K562 (cell line): Measurements from ENCODE around the gene MLH3. TPM values are rescaled to one million over a fixed set of nuclear protein-coding genes. Genes with fewer than 3 reads are reported as not detected.

Source experiments
- ATAC-seq: fragments of 200-7000 bp; cut with Tn5 transposase; 3 replicates; pipeline ENCODE4 v1.9.1; 2020; ENCODE audit warnings: moderate library complexity
- BruUV-seq: library from RNA; stranded (reverse); fragments of 400-500 nt; replicated peaks from 2 replicates; lab custom pipeline; 2021; lab: Mats Ljungman, UMichigan
- CTCF ChIA-PET: fragments of 300-600 bp; formaldehyde crosslinking; extraction: SDS; loops from one replicate; lab custom pipeline; 2021; ENCODE audit warnings: low intra/inter-chr PET ratio; lab: Yijun Ruan, JAX
- POLR2A ChIA-PET: fragments of 300-600, 350-650 bp; sonication (Branson Sonifier 250); formaldehyde crosslinking; extraction: SDS; loops from one replicate; lab custom pipeline; 2021; ENCODE audit warnings: antibody characterized with exemption, inconsistent platforms; lab: Yijun Ruan, JAX
- DNase-seq, 4 experiments: peaks; one replicate each; pipeline versions ENCODE4 v3.0.0 to v3.0.0-alpha.2; 2011 to 2018; ENCODE audit warnings: low spot score in 3 of 4, mixed read lengths in 3 of 4; ENCODE audit errors: extremely low read depth in 1 of 4
- FAIRE-seq: peaks from 2 replicates; lab custom pipeline; 2011; peaks lifted over from hg19 to GRCh38; lab: Jason Lieb, UNC
- H2AFZ ChIP-seq: 2 replicates; pipeline ENCODE4 v1.6.0; 2011; ENCODE audit warnings: low read depth, low read length, control low read depth, inconsistent platforms
- H3K27ac ChIP-seq: fragments of 200-600 bp; 3 replicates; pipeline ENCODE4 v1.8.0; 2011; ENCODE audit warnings: low read depth, mild to moderate bottlenecking, control low read depth, inconsistent platforms, low read length, moderate library complexity, mixed read lengths; ENCODE audit errors: extremely low read depth
- H3K27me3 ChIP-seq, 2 experiments: fragments of 300-600 bp in 1 of 2; 2 replicates in 1 of 2; 3 replicates in 1 of 2; pipeline versions ENCODE4 v1.6.0 to v1.8.0; 2011; ENCODE audit warnings: inconsistent platforms in 2 of 2, low read length in 2 of 2, mild to moderate bottlenecking in 1 of 2, mixed read lengths in 1 of 2, moderate library complexity in 1 of 2; ENCODE audit not compliant: control insufficient read depth in 2 of 2, insufficient read depth in 2 of 2
- H3K36me3 ChIP-seq: fragments of 300-600 bp; 3 replicates; pipeline ENCODE4 v1.8.0; 2011; ENCODE audit warnings: mild to moderate bottlenecking, low read length, inconsistent platforms; ENCODE audit not compliant: control insufficient read depth, insufficient read depth
- H3K4me1 ChIP-seq, 2 experiments: fragments of 200-600 bp in 1 of 2; replicated peaks in 1 of 2; 2 replicates in 1 of 2; 3 replicates in 1 of 2; pipeline versions ENCODE4 v1.5.1 to v1.8.0; 2011; ENCODE audit warnings: inconsistent platforms in 2 of 2, low read length in 2 of 2, mild to moderate bottlenecking in 1 of 2, mixed read lengths in 1 of 2, moderate library complexity in 1 of 2; ENCODE audit not compliant: control insufficient read depth in 2 of 2, insufficient read depth in 2 of 2
- H3K4me2 ChIP-seq: 2 replicates; pipeline ENCODE4 v1.6.1; 2011; ENCODE audit warnings: low read length, control low read depth, inconsistent platforms, mixed read lengths; ENCODE audit not compliant: insufficient read depth
- H3K4me3 ChIP-seq: fragments of 200-600 bp; sonication (generic), shearing (Covaris generic); 2 replicates; pipeline ENCODE4 v1.5.1; 2016; ENCODE audit warnings: control low read depth, inconsistent platforms
- H3K79me2 ChIP-seq: fragments of 200-600 bp; 3 replicates; pipeline ENCODE4 v1.8.0; 2011; ENCODE audit warnings: low read length, inconsistent platforms; ENCODE audit not compliant: control insufficient read depth, insufficient read depth
- H3K9ac ChIP-seq, 2 experiments: 2 replicates each; pipeline versions ENCODE4 v1.6.0 to v1.6.1; 2011; ENCODE audit warnings: low read depth in 2 of 2, low read length in 2 of 2, control low read depth in 1 of 2, inconsistent platforms in 1 of 2, mild to moderate bottlenecking in 1 of 2, mixed read lengths in 1 of 2; ENCODE audit not compliant: insufficient read depth in 1 of 2
- H3K9me1 ChIP-seq: one replicate; pipeline ENCODE4 v1.6.0; 2011; ENCODE audit warnings: inconsistent platforms, mild to moderate bottlenecking, low read length, moderate library complexity; ENCODE audit not compliant: control insufficient read depth, insufficient read depth
- H3K9me3 ChIP-seq: replicated peaks from 2 replicates; pipeline ENCODE4 v1.5.1; 2011; ENCODE audit warnings: low read depth, low read length, inconsistent platforms; ENCODE audit not compliant: control insufficient read depth, insufficient read depth
- H4K20me1 ChIP-seq: replicated peaks from 2 replicates; pipeline ENCODE4 v1.6.1; 2011; ENCODE audit warnings: low read length, inconsistent platforms, mixed read lengths; ENCODE audit not compliant: control insufficient read depth, insufficient read depth
- FOXO4 ChIP-seq: fragments of 450-650 bp; formaldehyde crosslinking; IDR thresholded peaks from 2 replicates; pipeline ENCODE4 v1.4.0; 2020; ENCODE audit warnings: mild to moderate bottlenecking, moderate library complexity
- HMG20B ChIP-seq: fragments of 250-450 bp; sonication (Bioruptor Pico); IDR thresholded peaks from 2 replicates; pipeline ENCODE4 v1.5.0; 2021; ENCODE audit warnings: mild to moderate bottlenecking
- MCM7 ChIP-seq, 2 experiments: fragments of 450-650 bp; IDR thresholded peaks; 2 replicates each; pipeline ENCODE4 v1.6.1; 2016 to 2018
- PML ChIP-seq: IDR thresholded peaks from 2 replicates; pipeline ENCODE4 v1.6.1; 2012; ENCODE audit warnings: low read length, inconsistent platforms
- RBFOX2 ChIP-seq: fragments of 200-400 bp; formaldehyde crosslinking; IDR thresholded peaks from 2 replicates; pipeline ENCODE4 v1.6.1; 2017; ENCODE audit warnings: low read depth, mild to moderate bottlenecking, low read length, moderate library complexity
- SMARCB1 ChIP-seq: IDR thresholded peaks from 2 replicates; pipeline ENCODE4 v1.6.1; 2011; ENCODE audit warnings: improper control_type of control experiment, low read depth; ENCODE audit not compliant: insufficient read length
- STAG1 ChIP-seq: sonication (generic); formaldehyde crosslinking; IDR thresholded peaks from 2 replicates; pipeline ENCODE4 v1.5.0; 2020; ENCODE audit warnings: missing genetic modification reagents, borderline replicate concordance
- STAT6 ChIP-seq: sonication (generic); formaldehyde crosslinking; IDR thresholded peaks from 2 replicates; pipeline ENCODE4 v1.8.1; 2023; ENCODE audit warnings: mild to moderate bottlenecking, missing genetic modification reagents
- U2AF1 ChIP-seq: fragments of 200-400 bp; formaldehyde crosslinking; optimal IDR thresholded peaks from 2 replicates; pipeline ENCODE3; 2017; ENCODE audit warnings: mild to moderate bottlenecking, low read depth, low read length, moderate library complexity
- ZMIZ1 ChIP-seq, 2 experiments: fragments of 150-350 bp in 1 of 2; IDR thresholded peaks; 2 replicates each; pipeline ENCODE4 v1.6.1; 2012 to 2016; ENCODE audit warnings: low read depth in 2 of 2, low read length in 2 of 2, mild to moderate bottlenecking in 1 of 2, moderate library complexity in 1 of 2
- ZNF282 ChIP-seq: sonication (generic); formaldehyde crosslinking; IDR thresholded peaks from 2 replicates; pipeline ENCODE4 v1.8.1; 2023; ENCODE audit warnings: missing genetic modification reagents
- ZNF449 ChIP-seq: fragments of 250-450 bp; sonication (Bioruptor Pico); IDR thresholded peaks from 2 replicates; pipeline ENCODE4 v1.8.0; 2022; ENCODE audit warnings: moderate library complexity, mild to moderate bottlenecking, inconsistent platforms
- ZNF75A ChIP-seq: fragments of 450-650 bp; formaldehyde crosslinking; IDR thresholded peaks from 2 replicates; pipeline ENCODE4 v1.4.0; 2020; ENCODE audit warnings: mild to moderate bottlenecking
- WGBS: fragments of 100-300 bp; shearing (Covaris generic); methylation state at CpG from one replicate; pipeline ENCODE4 v1.1.6; 2016; ENCODE audit warnings: low coverage, mixed read lengths; ENCODE audit not compliant: insufficient coverage; ENCODE audit errors: missing lambda C conversion rate; 5-methylcytosine and 5-hydroxymethylcytosine counted together
- in situ Hi-C: fragments of 300-500 bp; cut with MboI; formaldehyde crosslinking; loops from 4 replicates; pipeline ENCODE4 v1.15.0; 2018; ENCODE audit warnings: inconsistent platforms, mixed read lengths
- intact Hi-C: fragments of 100-400 bp; cut with micrococcal nuclease; formaldehyde crosslinking; loops from 2 replicates; pipeline ENCODE4 v1.14.2; 2022
- polyA plus RNA-seq, 8 experiments: library from polyadenylated mRNA; depleted of rRNA in 4 of 8; stranded (reverse) in 5 of 8; unstranded in 3 of 8; fragments of >200 nt; fragmentation: Nextera tagmentation in 2 of 8; fragmentation: Illumina TruSeq in 1 of 8; extraction: Ambion mirVana in 2 of 8; extraction: Trizol in 1 of 8; gene quantifications; 2 replicates each; pipeline versions ENCODE4 v1.2.1 to v1.2.3, GENCODE V29; 2011 to 2014; ENCODE audit warnings: inconsistent platforms in 1 of 8, missing spikeins in 1 of 8
- total RNA-seq, 7 experiments: library from RNA; depleted of rRNA in 6 of 7; stranded (reverse); fragments of >200 nt in 6 of 7; fragmentation: Illumina TruSeq in 2 of 7; extraction: Trizol in 2 of 7; gene quantifications; 2 replicates each; pipeline versions ENCODE4 v1.2.1 to v1.2.3, GENCODE V29; 2011 to 2021; ENCODE audit warnings: low replicate concordance in 1 of 7

Gene MLH3
- total and polyA plus RNA-seq, 9 of the 15 experiments (the other 6 are each of a cell fraction or from before 2014, with no cell fraction given): 5.9 to 15.3 (median 10.7) TPM

- TF ChIP-seq STAT6 (CRISPR knock-in tag) (no peak), HMG20B (CRISPR knock-in tag) (no peak)
Observed at GRCh38 chr14:75018694-75019093, 32.6 kb downstream of the MLH3 start (continued).

- Histone ChIP-seq H3K4me3 (no peak overlapping the region), H4K20me1 (no peaks in the 10 kb centered on the region), H3K27me3 (no peaks in the 10 kb centered on the region), H2AFZ (no peak overlapping the region), H3K9me1 (no peaks in the 10 kb centered on the region), H3K27ac (no peak overlapping the region), H3K9ac (peak overlapping the region in 1 of 2 experiments; percentile 7; a peak in 1 of 4 replicates), H3K4me2 (no peak overlapping the region), H3K9me3 (no peaks in the 10 kb centered on the region), H3K4me1 (no peaks in the 10 kb centered on the region; a peak in 1 of 5 replicates), H3K79me2 (no peaks in the 10 kb centered on the region), H3K36me3 (peaks cover 62% of the 10 kb centered on the region; the same call in 2 of the 3 replicates)
- ATAC-seq (no peak), DNase-seq (no peak), FAIRE-seq (no peak)
- BruUV-seq: no TSS peak
- CTCF ChIA-PET: no interaction called here
- 85% methylated on average over 3 of the region's 3 CpGs for WGBS
- intact Hi-C loops: no loop called here
- POLR2A ChIA-PET: no interaction called here
- in situ Hi-C loops: no loop called here
- TF ChIP-seq ZMIZ1 (IDR thresholded peaks at IDR 0.05; ENCODE audit: low read depth in 2 of 2, low read length in 2 of 2) (no peak), U2AF1 (no peak), FOXO4 (CRISPR knock-in tag) (no peak), ZNF75A (CRISPR knock-in tag) (no peak), RBFOX2 (no peak), ZNF449 (CRISPR knock-in tag) (no peak), ZNF282 (no peak), STAG1 (CRISPR knock-in tag) (no peak), PML (no peak), SMARCB1 (no peak), MCM7 (IDR thresholded peaks at IDR 0.05) (no peak)
Observed at GRCh38 chr14:75016815-75017214, 34.5 kb downstream of the MLH3 start.
